Neuronal stem cell (in vitro differentiated cells): ENCODE results near the gene ARHGAP25.

Source experiments
- DNase-seq: peaks from one replicate; pipeline ENCODE4 v3.0.0-alpha.2; 2013; ENCODE audit warnings: low spot score
- H2AFZ ChIP-seq: one replicate; pipeline ENCODE4 v1.6.1; 2013; ENCODE audit warnings: mild to moderate bottlenecking, low read length, inconsistent platforms
- H2AK5ac ChIP-seq: 2 replicates; pipeline ENCODE4 v1.6.1; 2013; ENCODE audit warnings: low read depth, mild to moderate bottlenecking, inconsistent platforms, low read length, moderate library complexity, mixed read lengths
- H2BK120ac ChIP-seq: 2 replicates; pipeline ENCODE4 v1.6.1; 2013; ENCODE audit warnings: low read depth, mild to moderate bottlenecking, inconsistent platforms, low read length, moderate library complexity, mixed read lengths
- H2BK12ac ChIP-seq: one replicate; pipeline ENCODE4 v1.6.1; 2013; ENCODE audit warnings: low read length, inconsistent platforms
- H2BK15ac ChIP-seq: 2 replicates; pipeline ENCODE4 v1.6.1; 2013; ENCODE audit warnings: mild to moderate bottlenecking, low read length, inconsistent platforms, mixed read lengths
- H2BK5ac ChIP-seq: one replicate; pipeline ENCODE4 v1.6.1; 2013; ENCODE audit warnings: inconsistent platforms, mild to moderate bottlenecking, low read length, moderate library complexity
- H3K14ac ChIP-seq: one replicate; pipeline ENCODE4 v1.6.1; 2013; ENCODE audit warnings: low read length, inconsistent platforms
- H3K18ac ChIP-seq: 2 replicates; pipeline ENCODE4 v1.6.1; 2013; ENCODE audit warnings: low read length, inconsistent platforms
- H3K23ac ChIP-seq: 2 replicates; pipeline ENCODE4 v1.6.1; 2013; ENCODE audit warnings: low read depth, mild to moderate bottlenecking, mixed read lengths, low read length, inconsistent platforms; ENCODE audit not compliant: poor library complexity
- H3K27ac ChIP-seq: replicated peaks from 3 replicates; pipeline ENCODE4 v1.5.1; 2013; ENCODE audit warnings: low read length, inconsistent platforms
- H3K27me3 ChIP-seq, 3 experiments: 2 replicates each; pipeline ENCODE4 v1.6.1; 2013; ENCODE audit warnings: low read length in 3 of 3, mild to moderate bottlenecking in 2 of 3, inconsistent platforms in 1 of 3, low read depth in 1 of 3, mixed read lengths in 1 of 3, moderate library complexity in 1 of 3; ENCODE audit not compliant: control insufficient read depth in 3 of 3, insufficient read depth in 3 of 3
- H3K36me3 ChIP-seq, 2 donors: replicated peaks in 1 of 2; 2 replicates each; pipeline ENCODE4 v1.6.1; 2013; ENCODE audit warnings: low read length in 2 of 2; ENCODE audit not compliant: control insufficient read depth in 2 of 2, insufficient read depth in 2 of 2
- H3K4ac ChIP-seq: 2 replicates; pipeline ENCODE4 v1.6.1; 2013; ENCODE audit warnings: inconsistent platforms, mild to moderate bottlenecking, low read length, moderate library complexity
- H3K4me1 ChIP-seq, 2 donors: 1 replicate in 1 of 2; 2 replicates in 1 of 2; pipeline ENCODE4 v1.6.1; 2013; ENCODE audit warnings: low read length in 2 of 2, low read depth in 1 of 2; ENCODE audit not compliant: control insufficient read depth in 2 of 2, insufficient read depth in 1 of 2
- H3K4me2 ChIP-seq: one replicate; pipeline ENCODE4 v1.6.1; 2013; ENCODE audit warnings: mild to moderate bottlenecking, low read length, inconsistent platforms; ENCODE audit not compliant: insufficient read depth, poor library complexity, severe bottlenecking
- H3K4me3 ChIP-seq, 2 donors: 2 replicates each; pipeline ENCODE4 v1.5.1; 2013; ENCODE audit warnings: low read length in 2 of 2, mild to moderate bottlenecking in 2 of 2, inconsistent platforms in 1 of 2, moderate library complexity in 1 of 2
- H3K79me1 ChIP-seq: one replicate; pipeline ENCODE4 v1.6.1; 2013; ENCODE audit warnings: low read depth, mild to moderate bottlenecking, inconsistent platforms, low read length, moderate library complexity
- H3K9ac ChIP-seq: one replicate; pipeline ENCODE4 v1.6.1; 2013; ENCODE audit warnings: mild to moderate bottlenecking, low read depth, low read length, inconsistent platforms; ENCODE audit not compliant: poor library complexity
- H3K9me3 ChIP-seq, 2 donors: replicated peaks in 1 of 2; 2 replicates each; pipeline versions ENCODE3 to v1.6.1; 2013; ENCODE audit warnings: low read length in 2 of 2, mild to moderate bottlenecking in 2 of 2, inconsistent platforms in 1 of 2, low read depth in 1 of 2, mixed read lengths in 1 of 2, moderate library complexity in 1 of 2; ENCODE audit not compliant: control insufficient read depth in 2 of 2, insufficient read depth in 1 of 2
- H4K8ac ChIP-seq: one replicate; pipeline ENCODE4 v1.6.1; 2013; ENCODE audit warnings: low read depth, mild to moderate bottlenecking, inconsistent platforms, low read length, moderate library complexity
- H4K91ac ChIP-seq: one replicate; pipeline ENCODE4 v1.6.1; 2013; ENCODE audit warnings: low read length, low read depth, mild to moderate bottlenecking, inconsistent platforms; ENCODE audit not compliant: poor library complexity
- WGBS, 2 donors: extraction: QIAGEN DNeasy Blood & Tissue Kit; methylation state at CpG; one replicate each; pipeline ENCODE4 v1.1.7; 2013; ENCODE audit warnings: missing lambda C conversion rate in 2 of 2, mixed read lengths in 1 of 2; ENCODE audit not compliant: insufficient read length in 2 of 2, insufficient replicate concordance in 1 of 2; ENCODE audit errors: extremely low coverage in 2 of 2; 5-methylcytosine and 5-hydroxymethylcytosine counted together

ARHGAP25 gene

DNA sequence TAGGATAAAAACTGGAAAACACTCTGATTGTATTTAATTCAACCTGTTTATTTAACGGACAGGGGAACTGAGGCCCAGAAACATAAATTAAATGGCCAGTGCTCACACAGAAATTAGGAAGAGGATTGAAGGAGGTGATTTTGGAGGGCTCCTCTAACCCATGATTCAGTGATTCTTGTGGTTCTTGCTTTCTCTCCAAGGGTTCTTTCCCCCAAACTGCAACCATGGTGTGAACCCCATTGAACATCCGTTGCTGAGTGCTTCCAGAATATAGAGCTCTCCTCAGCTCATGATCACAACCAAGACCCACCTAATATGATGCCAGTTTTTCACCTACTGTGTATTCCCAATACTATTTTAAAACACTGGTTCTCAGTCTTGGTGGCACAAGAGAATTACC, 95.1 kb downstream of the ARHGAP25 start:
- Histone ChIP-seq H2BK120ac (no peak overlapping the region), H2BK15ac (no peak overlapping the region), H3K4me1 (no peaks in the 10 kb centered on the region), H2BK5ac (no peak overlapping the region), H3K18ac (no peak overlapping the region), H3K14ac (no peak overlapping the region), H3K9ac (no peak overlapping the region), H3K9me3 (no peaks in the 10 kb centered on the region), H3K4me2 (no peak overlapping the region), H3K36me3 (no peaks in the 10 kb centered on the region), H3K27me3 (no peaks in the 10 kb centered on the region), H2BK12ac (no peak overlapping the region), H2AFZ (peak overlapping the region; percentile 31), H3K23ac (no peak overlapping the region), H3K4me3 (no peak overlapping the region), H3K79me1 (no peaks in the 10 kb centered on the region), H4K91ac (no peak overlapping the region), H3K27ac (no peak overlapping the region), H2AK5ac (no peak overlapping the region), H4K8ac (no peak overlapping the region), H3K4ac (no peak overlapping the region)
- WGBS, 2 donors = no CpG with 5 or more reads among the region's 2 CpGs
- DNase-seq = no peak

DNA sequence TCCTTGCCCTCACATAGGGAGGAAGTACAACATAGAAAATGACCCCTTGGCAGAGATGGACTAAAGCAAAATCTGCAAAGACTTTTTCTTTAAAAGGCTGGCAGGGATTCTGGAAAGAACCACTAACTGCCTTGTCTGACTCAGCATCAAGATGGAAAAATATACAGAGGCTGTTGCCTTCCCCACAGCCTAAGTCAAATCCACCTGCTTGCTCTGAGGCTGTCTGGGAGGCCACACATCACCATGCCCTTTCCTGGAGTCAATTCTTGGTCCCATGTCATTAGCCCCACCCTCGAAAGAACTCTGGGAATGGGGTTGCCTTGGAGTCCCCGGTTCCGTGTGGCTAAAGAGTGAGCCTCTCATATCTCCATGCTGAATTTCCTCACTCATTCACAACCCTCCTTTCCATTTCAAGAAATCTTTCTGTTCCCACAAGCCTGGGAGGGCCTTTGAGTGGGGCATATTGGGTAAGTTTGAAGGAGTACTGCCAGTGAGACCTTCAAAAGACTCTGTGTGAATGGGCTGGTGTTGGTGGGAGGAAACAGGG, 97.1 kb downstream of the ARHGAP25 start:
- H3K9me3 ChIP-seq = no peaks in the 10 kb centered on the region
- H3K36me3 ChIP-seq = no peaks in the 10 kb centered on the region
- no peak overlapping the region for H2BK120ac ChIP-seq
- H2BK12ac ChIP-seq = no peak overlapping the region
- H2BK15ac ChIP-seq = no peak overlapping the region
- H2BK5ac ChIP-seq = no peak overlapping the region
- no peak overlapping the region for H3K9ac ChIP-seq
- no peaks in the 10 kb centered on the region for H3K79me1 ChIP-seq
- H3K27me3 ChIP-seq = no peaks in the 10 kb centered on the region
- DNase-seq = no peak
- no peak overlapping the region for H4K8ac ChIP-seq
- no peak overlapping the region for H3K27ac ChIP-seq
- H3K23ac ChIP-seq = no peak overlapping the region
- no peak overlapping the region for H3K4me3 ChIP-seq
- no peak overlapping the region for H2AK5ac ChIP-seq
- no peaks in the 10 kb centered on the region for H3K4me1 ChIP-seq
- H3K18ac ChIP-seq = no peak overlapping the region
- no CpG with 5 or more reads among the region's 3 CpGs for WGBS, 2 donors
- H4K91ac ChIP-seq = no peak overlapping the region
- H2AFZ ChIP-seq = peak overlapping the region; percentile 21
- no peak overlapping the region for H3K14ac ChIP-seq
- H3K4ac ChIP-seq = no peak overlapping the region
- H3K4me2 ChIP-seq = no peak overlapping the region

DNA sequence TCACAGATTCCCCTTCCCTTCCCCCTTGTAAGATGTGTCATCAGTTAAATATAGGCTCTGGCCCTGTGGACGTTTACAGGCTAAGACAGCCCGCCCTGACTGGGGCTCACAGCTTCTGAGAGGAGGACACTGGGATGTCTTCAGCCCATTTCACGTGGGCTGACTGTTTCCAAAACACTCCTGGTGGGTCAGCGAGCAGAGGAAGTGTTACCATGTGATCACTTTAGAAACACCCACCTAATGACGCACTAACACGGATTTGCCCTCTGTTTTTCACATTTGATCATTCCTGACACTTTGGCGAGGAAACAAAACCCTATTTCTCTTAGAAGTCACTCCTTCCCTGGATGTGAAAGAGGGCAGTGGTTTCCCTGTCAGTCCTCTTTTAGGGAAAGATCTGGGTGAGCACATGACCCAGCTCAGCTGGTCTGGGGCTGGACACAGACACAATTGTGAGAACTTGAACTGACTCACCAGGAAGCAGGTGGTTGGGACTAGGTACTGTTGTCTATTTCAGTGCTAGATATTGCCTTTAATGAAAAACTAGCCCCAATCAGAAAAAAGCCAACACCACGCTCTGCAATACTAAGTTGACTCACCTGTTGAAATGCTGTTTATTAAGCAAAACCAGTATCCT, 97.7 kb downstream of the ARHGAP25 start:
- no peaks in the 10 kb centered on the region for H3K27me3 ChIP-seq
- H2AK5ac ChIP-seq = no peak overlapping the region
- no peak overlapping the region for H3K4ac ChIP-seq
- no peak overlapping the region for H3K14ac ChIP-seq
- no peak overlapping the region for H3K18ac ChIP-seq
- no peak overlapping the region for H3K23ac ChIP-seq
- no peak overlapping the region for H4K91ac ChIP-seq
- no peaks in the 10 kb centered on the region for H3K9me3 ChIP-seq
- no peak for DNase-seq
- H2AFZ ChIP-seq = peak overlapping the region; percentile 21
- H3K36me3 ChIP-seq = no peaks in the 10 kb centered on the region
- H4K8ac ChIP-seq = no peak overlapping the region
- H2BK5ac ChIP-seq = no peak overlapping the region
- no CpG with 5 or more reads among the region's 8 CpGs for WGBS, 2 donors
- no peaks in the 10 kb centered on the region for H3K79me1 ChIP-seq
- no peak overlapping the region for H2BK120ac ChIP-seq
- no peak overlapping the region for H2BK12ac ChIP-seq
- no peak overlapping the region for H3K4me2 ChIP-seq
- no peak overlapping the region for H2BK15ac ChIP-seq
- no peak overlapping the region for H3K4me3 ChIP-seq
- no peaks in the 10 kb centered on the region for H3K4me1 ChIP-seq
- no peak overlapping the region for H3K9ac ChIP-seq
- no peak overlapping the region for H3K27ac ChIP-seq

DNA sequence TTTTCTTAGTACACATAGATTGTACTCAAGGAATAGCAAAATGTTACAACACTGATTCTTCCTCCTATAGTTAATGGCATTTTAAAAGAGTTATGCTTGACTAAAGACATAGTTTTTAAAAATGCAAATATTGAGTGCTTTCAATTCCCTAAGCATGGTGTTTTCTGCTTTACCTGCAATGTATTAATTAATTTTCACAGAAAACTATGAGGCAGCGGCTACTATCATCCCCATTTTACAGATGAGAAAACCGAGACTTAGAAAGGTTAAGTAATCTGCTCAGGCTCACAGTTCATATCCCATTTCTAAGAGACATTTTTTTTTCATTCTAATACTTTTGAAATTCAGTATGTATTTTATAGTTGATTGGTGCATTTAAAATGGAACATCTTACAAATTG, 98.6 kb downstream of the ARHGAP25 start:
- Histone ChIP-seq H2BK5ac (no peak overlapping the region), H2AK5ac (no peak overlapping the region), H3K27me3 (no peaks in the 10 kb centered on the region), H3K23ac (no peak overlapping the region), H2BK120ac (no peak overlapping the region), H3K4me2 (no peak overlapping the region), H3K4me1 (no peaks in the 10 kb centered on the region), H3K4ac (no peak overlapping the region), H3K9ac (no peak overlapping the region), H3K9me3 (no peaks in the 10 kb centered on the region), H4K91ac (no peak overlapping the region), H2BK15ac (no peak overlapping the region), H3K36me3 (no peaks in the 10 kb centered on the region), H3K27ac (no peak overlapping the region), H4K8ac (no peak overlapping the region), H3K18ac (no peak overlapping the region), H3K79me1 (no peaks in the 10 kb centered on the region), H2AFZ (no peak overlapping the region), H3K14ac (no peak overlapping the region), H2BK12ac (no peak overlapping the region), H3K4me3 (no peak overlapping the region)
- no peak for DNase-seq
- WGBS, 2 donors = no CpG with 5 or more reads among the region's 2 CpGs
